CD8-positive, alpha-beta memory T cell (primary cell): Measurements from ENCODE around the gene PRR7. TPM values are rescaled to one million over a fixed set of nuclear protein-coding genes. Genes with fewer than 3 reads are reported as not detected.

Experiments
- CTCF ChIA-PET: fragments of 350-600 bp; sonication (Branson Sonifier 250); formaldehyde crosslinking; loops from one replicate; lab custom pipeline; 2021; ENCODE audit warnings: antibody characterized with exemption; lab: Charles Lee
- POLR2A ChIA-PET: fragments of 350-600 bp; sonication (Branson Sonifier 250); formaldehyde crosslinking; loops from one replicate; lab custom pipeline; 2021; ENCODE audit warnings: antibody characterized with exemption; lab: Charles Lee
- DNase-seq, 5 donors: peaks; one replicate each; pipeline versions ENCODE4 v3.0.0 to v3.0.0-alpha.2; 2020 to 2022; ENCODE audit warnings: mixed read lengths in 1 of 5
- H3K27ac ChIP-seq: one replicate; pipeline ENCODE4 v1.7.0; 2013; ENCODE audit warnings: low read depth, mild to moderate bottlenecking, low read length, moderate library complexity
- H3K27me3 ChIP-seq: 2 replicates; pipeline ENCODE4 v1.7.0; 2013; ENCODE audit warnings: low read length, mild to moderate bottlenecking; ENCODE audit not compliant: insufficient read depth, poor library complexity, severe bottlenecking
- H3K36me3 ChIP-seq: 2 replicates; pipeline ENCODE4 v1.7.0; 2013; ENCODE audit warnings: mild to moderate bottlenecking, low read length, moderate library complexity; ENCODE audit not compliant: insufficient read depth
- H3K4me1 ChIP-seq: 2 replicates; pipeline ENCODE4 v1.7.0; 2013; ENCODE audit warnings: mild to moderate bottlenecking, low read length, moderate library complexity; ENCODE audit not compliant: insufficient read depth
- H3K4me3 ChIP-seq: 2 replicates; pipeline ENCODE4 v1.7.0; 2013; ENCODE audit warnings: mild to moderate bottlenecking, low read length
- H3K9me3 ChIP-seq: 2 replicates; pipeline ENCODE4 v1.7.0; 2013; ENCODE audit warnings: mild to moderate bottlenecking, low read length
- H3K27ac Mint-ChIP-seq, 8 donors: one replicate each; pipeline ENCODE4 v1.8.0; 2020 to 2021; ENCODE audit warnings: mixed read lengths in 8 of 8, mild to moderate bottlenecking in 6 of 8, inconsistent platforms in 3 of 8, moderate library complexity in 3 of 8
- H3K27me3 Mint-ChIP-seq, 2 donors: one replicate each; pipeline ENCODE4 v1.8.0; 2020 to 2021; ENCODE audit warnings: mixed read lengths in 2 of 2, mild to moderate bottlenecking in 1 of 2, moderate library complexity in 1 of 2
- H3K36me3 Mint-ChIP-seq, 3 donors: one replicate each; pipeline ENCODE4 v1.8.0; 2020 to 2021; ENCODE audit warnings: mixed read lengths in 3 of 3, inconsistent platforms in 1 of 3, mild to moderate bottlenecking in 1 of 3
- H3K4me1 Mint-ChIP-seq, 3 donors: one replicate each; pipeline ENCODE4 v1.8.0; 2020 to 2021; ENCODE audit warnings: mixed read lengths in 3 of 3, inconsistent platforms in 1 of 3, mild to moderate bottlenecking in 1 of 3
- H3K4me3 Mint-ChIP-seq, 7 donors: one replicate each; pipeline ENCODE4 v1.8.0; 2020 to 2021; ENCODE audit warnings: mixed read lengths in 7 of 7, mild to moderate bottlenecking in 6 of 7, moderate library complexity in 4 of 7, inconsistent platforms in 2 of 7
- H3K9me3 Mint-ChIP-seq, 5 donors: one replicate each; pipeline ENCODE4 v1.8.0; 2020 to 2022; ENCODE audit warnings: mixed read lengths in 5 of 5, mild to moderate bottlenecking in 3 of 5, moderate library complexity in 2 of 5, inconsistent platforms in 1 of 5
- polyA plus RNA-seq: library from polyadenylated mRNA; unstranded; fragments of 300-500 nt; fragmentation: Illumina TruSeq; gene quantifications from one replicate; pipeline ENCODE4 v1.2.3, GENCODE V29; 2021
- total RNA-seq, 2 experiments: library from RNA; stranded (reverse); gene quantifications; one replicate each; pipeline ENCODE4 v1.2.3, GENCODE V29; 2021

PRR7 gene
- total and polyA plus RNA-seq, 3 experiments from 2014 or later, result 14.7 to 22.1 (median 15.3) TPM

DNA sequence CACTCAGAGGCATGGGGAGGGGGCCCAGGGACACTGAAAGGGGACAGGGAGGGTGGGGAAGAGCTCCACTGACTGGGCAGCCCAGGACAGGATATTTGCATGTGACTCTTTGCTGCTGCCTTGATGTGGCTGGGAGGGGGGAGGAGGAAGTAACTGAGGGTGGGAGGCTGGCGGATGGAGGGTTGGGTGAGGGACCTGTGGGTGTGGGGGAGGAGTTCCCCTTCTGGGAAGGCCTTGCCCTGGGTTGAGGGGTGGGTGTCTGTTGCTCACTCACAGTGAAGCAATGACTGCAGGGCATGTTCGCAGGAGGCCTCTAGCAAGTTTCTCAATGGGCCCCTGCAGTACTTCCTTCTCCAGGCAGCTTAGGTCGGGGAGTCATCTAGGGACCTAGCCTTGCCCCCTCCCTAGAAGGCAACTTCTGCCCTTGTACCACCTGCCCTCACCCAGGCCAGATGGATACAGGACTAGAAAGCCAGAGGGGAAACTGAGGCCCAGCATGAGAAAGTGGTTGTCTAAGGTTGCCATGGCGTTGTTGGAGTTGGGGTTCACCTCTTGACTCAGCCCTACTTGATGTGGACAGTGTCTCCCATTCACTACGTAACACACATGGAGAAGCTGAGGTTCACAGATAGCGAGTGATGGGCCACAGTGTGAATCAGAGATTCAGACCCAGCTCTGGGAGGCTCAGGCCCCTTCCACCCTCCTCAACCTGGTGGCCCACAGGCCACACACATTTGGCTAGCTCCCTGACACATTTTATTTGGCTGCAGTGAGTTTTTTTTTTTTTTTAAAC, 17.2 kb upstream of the PRR7 start:
- peak overlapping the region; percentile 88 to 99 (median 96) for H3K27ac Mint-ChIP-seq
- Histone ChIP-seq H3K4me1 (peaks cover 87% of the 10 kb centered on the region), H3K4me3 (peak overlapping the region; percentile 88), H3K27ac (peak overlapping the region; percentile 93), H3K9me3 (no peaks in the 10 kb centered on the region), H3K36me3 (peaks cover 32% of the 10 kb centered on the region), H3K27me3 (no peaks in the 10 kb centered on the region)
- CTCF ChIA-PET, result interaction anchor here (1.1 to 14.5 kb wide), 5 partner anchors 19 to 113 kb away, joined by 3 to 326 read pairs (median 58); partner anchors contain the start of genes PFN3 and PRR7
- peaks cover 67 to 87% (median 70%) of the 10 kb centered on the region in 3 donors for H3K4me1 Mint-ChIP-seq
- H3K9me3 Mint-ChIP-seq, result peaks cover 0 to 2% (median 0%) of the 10 kb centered on the region in 5 donors
- peaks cover 0 to 52% (median 3%) of the 10 kb centered on the region in 3 donors for H3K36me3 Mint-ChIP-seq
- peak; percentile 65 to 91 (median 80) for DNase-seq
- peaks cover 0 to 4% of the 10 kb centered on the region in 2 donors for H3K27me3 Mint-ChIP-seq
- POLR2A ChIA-PET, result interaction anchor here (0.7 to 7.0 kb wide), 8 partner anchors 9 to 893 kb away, joined by 3 to 154 read pairs (median 4); partner anchors contain the start of gene PRR7
- H3K4me3 Mint-ChIP-seq, result peak overlapping the region; percentile 90 to 97 (median 94)

DNA sequence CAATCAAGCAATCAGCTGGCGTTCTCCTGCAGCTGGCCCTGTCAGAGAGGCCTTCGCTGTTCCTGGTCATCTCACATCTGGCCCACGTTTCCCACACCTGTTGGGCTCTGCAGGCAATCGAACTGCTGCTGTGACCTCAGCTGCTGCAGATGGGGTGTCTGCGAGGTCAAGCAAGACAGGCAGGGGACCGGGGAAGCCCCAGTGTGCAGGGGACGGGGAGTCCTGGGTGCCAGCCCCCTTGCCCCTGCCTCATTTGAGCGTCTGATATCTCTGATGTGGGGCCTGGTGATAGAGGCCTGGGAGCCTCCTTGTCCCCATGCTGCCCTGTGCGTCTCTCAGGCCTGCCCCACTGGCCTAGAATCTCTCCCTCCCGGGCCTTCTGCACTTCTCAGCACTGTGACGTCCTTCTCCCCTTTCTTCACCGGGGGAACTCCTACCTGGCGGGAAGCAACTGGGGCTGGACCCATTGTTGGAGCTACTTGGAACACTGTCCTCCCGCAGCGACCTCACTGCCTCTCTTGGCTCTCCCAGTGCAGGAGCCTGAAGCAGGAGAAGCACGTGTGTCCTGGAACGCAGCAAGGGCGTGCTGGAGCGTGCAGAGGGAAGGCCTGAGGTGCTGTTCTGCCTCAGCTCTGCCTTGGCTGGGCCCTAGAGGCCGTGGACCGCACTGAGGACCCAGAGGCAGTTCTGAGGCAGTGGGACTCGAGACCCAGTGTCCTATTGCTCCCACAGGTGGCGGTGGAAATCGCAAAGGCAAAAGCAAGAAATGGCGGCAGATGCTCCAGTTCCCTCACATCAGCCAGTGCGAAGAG, 16.3 kb upstream of the PRR7 start:
- Histone ChIP-seq H3K4me3 (peak overlapping the region; percentile 88), H3K9me3 (no peaks in the 10 kb centered on the region), H3K36me3 (peaks cover 39% of the 10 kb centered on the region), H3K27me3 (no peaks in the 10 kb centered on the region), H3K4me1 (peaks cover 87% of the 10 kb centered on the region), H3K27ac (peak overlapping the region; percentile 93)
- Mint-ChIP-seq H3K36me3 (peaks cover 0 to 60% (median 3%) of the 10 kb centered on the region in 3 donors), H3K27ac (peak overlapping the region; percentile 81 to 99 (median 96)), H3K9me3 (peaks cover 0 to 2% (median 0%) of the 10 kb centered on the region in 5 donors), H3K4me1 (peaks cover 66 to 87% (median 67%) of the 10 kb centered on the region in 3 donors), H3K4me3 (peak overlapping the region; percentile 90 to 97 (median 94)), H3K27me3 (peaks cover 0 to 4% of the 10 kb centered on the region in 2 donors)
- CTCF ChIA-PET, result interaction anchor here (1.1 to 14.5 kb wide), 5 partner anchors 18 to 114 kb away, joined by 3 to 326 read pairs (median 58); partner anchors contain the start of genes PFN3 and PRR7
- peak in 1 of 5 donors; percentile 49 for DNase-seq
- POLR2A ChIA-PET, result interaction anchor here (0.7 to 7.0 kb wide), 8 partner anchors 15 to 894 kb away, joined by 3 to 154 read pairs (median 6); partner anchors contain the start of genes F12, LMAN2 and PRR7

DNA sequence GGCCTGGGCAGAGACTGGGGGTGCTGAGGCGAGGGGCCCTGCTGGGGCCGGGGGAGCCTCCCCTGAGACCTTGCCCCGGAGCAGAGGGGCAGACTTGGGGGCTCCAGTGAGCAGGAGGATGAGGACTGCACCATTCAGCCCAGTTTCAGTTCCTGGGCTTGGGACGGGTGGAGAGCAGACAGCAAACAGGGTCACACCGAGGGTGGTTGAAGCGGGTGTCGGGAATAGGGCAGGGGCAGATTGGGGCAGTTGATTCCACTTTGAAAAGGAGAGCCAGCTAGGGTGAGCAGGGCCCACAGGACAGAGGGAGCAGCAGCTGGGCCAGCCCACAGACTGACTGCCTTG, 15.7 kb upstream of the PRR7 start:
- DNase-seq, result no peak
- peaks cover 0 to 2% (median 0%) of the 10 kb centered on the region in 5 donors for H3K9me3 Mint-ChIP-seq
- H3K4me3 Mint-ChIP-seq, result peak overlapping the region; percentile 80 to 97 (median 94)
- Histone ChIP-seq H3K4me1 (peaks cover 88% of the 10 kb centered on the region), H3K9me3 (no peaks in the 10 kb centered on the region), H3K27me3 (no peaks in the 10 kb centered on the region), H3K36me3 (peaks cover 43% of the 10 kb centered on the region), H3K27ac (peak overlapping the region; percentile 93), H3K4me3 (peak overlapping the region; percentile 88)
- peaks cover 60 to 86% (median 62%) of the 10 kb centered on the region in 3 donors for H3K4me1 Mint-ChIP-seq
- H3K27me3 Mint-ChIP-seq, result peaks cover 0 to 4% of the 10 kb centered on the region in 2 donors
- POLR2A ChIA-PET, result interaction anchor here (0.9 to 7.0 kb wide), 7 partner anchors 15 to 79 kb away, joined by 3 to 154 read pairs (median 7); partner anchors contain the start of genes F12, LMAN2 and PRR7
- peaks cover 0 to 66% (median 3%) of the 10 kb centered on the region in 3 donors for H3K36me3 Mint-ChIP-seq
- H3K27ac Mint-ChIP-seq, result peak overlapping the region; percentile 81 to 99 (median 95)
- CTCF ChIA-PET, result interaction anchor here (0.6 to 14.5 kb wide), 7 partner anchors 17 to 112 kb away, joined by 3 to 326 read pairs (median 5); partner anchors contain the start of genes PFN3 and PRR7

DNA sequence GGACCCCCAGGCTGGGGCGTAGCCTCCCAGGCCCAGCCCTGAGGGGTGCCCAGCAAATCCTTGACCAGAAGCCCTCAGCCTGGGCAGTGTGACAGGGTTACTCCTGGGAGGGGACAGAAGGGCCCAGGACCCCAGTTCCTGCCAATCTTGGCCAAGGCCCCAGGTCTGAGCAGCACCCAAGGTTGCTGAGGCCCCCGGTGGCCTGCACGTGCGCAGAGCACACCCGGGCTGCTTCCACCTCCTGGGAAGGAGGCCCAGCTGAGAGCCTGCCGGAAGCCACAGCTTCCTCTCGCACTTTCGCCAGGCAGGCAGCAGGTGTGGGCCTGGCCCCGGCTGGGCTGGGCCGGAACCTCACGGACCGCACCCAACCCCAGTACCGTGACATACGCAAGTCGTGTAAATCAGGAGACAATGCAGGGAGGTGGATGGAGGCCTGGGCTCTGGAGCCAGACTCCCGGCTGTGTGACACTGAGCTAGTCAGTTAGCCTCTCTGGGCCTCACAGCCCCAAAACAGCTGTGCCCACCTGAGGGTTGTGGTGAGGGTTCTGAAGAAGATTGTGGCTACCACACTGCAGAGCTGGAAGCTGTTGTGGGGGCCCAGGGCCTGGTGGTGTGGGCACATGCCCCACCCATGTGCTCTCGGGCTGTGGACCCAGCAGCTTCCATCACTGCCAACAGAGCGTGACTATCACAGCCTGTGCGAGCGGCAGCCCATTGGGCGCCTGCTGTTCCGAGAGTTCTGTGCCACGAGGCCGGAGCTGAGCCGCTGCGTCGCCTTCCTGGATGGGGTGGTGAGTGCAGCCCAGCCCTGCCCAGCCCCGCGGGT, 15.1 kb upstream of the PRR7 start:
- no peaks in the 10 kb centered on the region for H3K9me3 ChIP-seq
- POLR2A ChIA-PET, result interaction anchor here (0.8 to 7.0 kb wide), 14 partner anchors 8 to 80 kb away, joined by 3 to 154 read pairs (median 4); partner anchors contain the start of genes F12, LMAN2, PRR7 and SLC34A1
- H3K4me3 Mint-ChIP-seq, result peak overlapping the region; percentile 80 to 97 (median 94)
- peak overlapping the region; percentile 81 to 99 (median 95) for H3K27ac Mint-ChIP-seq
- H3K4me1 ChIP-seq, result peaks cover 92% of the 10 kb centered on the region
- peaks cover 0 to 66% (median 3%) of the 10 kb centered on the region in 3 donors for H3K36me3 Mint-ChIP-seq
- peaks cover 0 to 2% (median 0%) of the 10 kb centered on the region in 5 donors for H3K9me3 Mint-ChIP-seq
- H3K4me3 ChIP-seq, result peak overlapping the region; percentile 88
- CTCF ChIA-PET, result interaction anchor here (0.6 to 14.5 kb wide), 10 partner anchors 9 to 122 kb away, joined by 3 to 326 read pairs (median 4); partner anchors contain the start of genes PFN3 and PRR7
- H3K36me3 ChIP-seq, result peaks cover 46% of the 10 kb centered on the region
- peaks cover 0 to 4% of the 10 kb centered on the region in 2 donors for H3K27me3 Mint-ChIP-seq
- peaks cover 58 to 88% (median 60%) of the 10 kb centered on the region in 3 donors for H3K4me1 Mint-ChIP-seq
- DNase-seq, result peak; percentile 63 to 88 (median 78)
- no peaks in the 10 kb centered on the region for H3K27me3 ChIP-seq
- H3K27ac ChIP-seq, result peak overlapping the region; percentile 93

DNA sequence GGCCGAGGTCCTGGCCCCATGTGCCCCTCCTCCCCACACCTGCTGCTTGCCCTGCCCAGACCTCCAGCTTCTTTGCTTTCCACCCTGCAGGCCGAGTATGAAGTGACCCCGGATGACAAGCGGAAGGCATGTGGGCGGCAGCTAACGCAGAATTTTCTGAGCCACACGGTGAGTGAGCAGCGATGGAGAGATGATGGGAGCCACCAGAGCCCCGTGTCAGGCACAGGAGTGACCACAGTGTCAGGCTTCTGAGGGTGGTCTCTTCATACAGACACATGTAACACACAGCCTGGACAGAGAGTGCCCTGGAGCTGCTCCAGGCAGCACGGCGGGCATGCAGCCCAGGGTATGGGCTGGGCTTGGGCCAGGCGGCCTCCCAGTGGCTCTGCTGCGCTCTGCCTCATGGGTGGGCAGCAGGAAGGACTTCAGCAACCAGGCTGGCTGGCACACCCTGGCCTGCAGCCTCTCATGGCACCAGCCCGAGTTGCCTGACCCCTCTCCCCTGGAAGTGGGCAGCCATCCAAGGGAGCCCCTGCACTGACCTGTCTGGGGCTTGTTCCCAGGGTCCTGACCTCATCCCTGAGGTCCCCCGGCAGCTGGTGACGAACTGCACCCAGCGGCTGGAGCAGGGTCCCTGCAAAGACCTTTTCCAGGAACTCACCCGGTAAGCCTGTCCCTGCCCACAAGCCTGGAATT, 14.3 kb upstream of the PRR7 start:
- H3K9me3 ChIP-seq, result no peaks in the 10 kb centered on the region
- H3K4me1 ChIP-seq, result peaks cover 97% of the 10 kb centered on the region
- peaks cover 0 to 72% (median 5%) of the 10 kb centered on the region in 3 donors for H3K36me3 Mint-ChIP-seq
- H3K27ac ChIP-seq, result peak overlapping the region; percentile 93
- ChIA-PET CTCF (interaction anchor here (0.8 to 14.5 kb wide), 7 partner anchors 10 to 122 kb away, joined by 3 to 326 read pairs (median 4); partner anchors contain the start of genes PFN3 and PRR7), POLR2A (interaction anchor here (0.6 to 7.0 kb wide), 16 partner anchors 8 to 80 kb away, joined by 3 to 154 read pairs (median 4); partner anchors contain the start of genes F12, LMAN2, PRR7 and SLC34A1)
- no peaks in the 10 kb centered on the region for H3K27me3 ChIP-seq
- H3K9me3 Mint-ChIP-seq, result peaks cover 0 to 2% (median 0%) of the 10 kb centered on the region in 5 donors
- peaks cover 52% of the 10 kb centered on the region for H3K36me3 ChIP-seq
- H3K27me3 Mint-ChIP-seq, result peaks cover 0 to 4% of the 10 kb centered on the region in 2 donors
- H3K4me3 ChIP-seq, result peak overlapping the region; percentile 88
- peak overlapping the region; percentile 81 to 99 (median 95) for H3K27ac Mint-ChIP-seq
- peaks cover 65 to 93% (median 65%) of the 10 kb centered on the region in 3 donors for H3K4me1 Mint-ChIP-seq
- no peak for DNase-seq
- peak overlapping the region; percentile 79 to 97 (median 94) for H3K4me3 Mint-ChIP-seq
